NCI-H1417 treated with DMSO at 0.1 percent for 48 hours (cell line): Measurements from ENCODE around the gene PDE4DIP.
"Not testable (repeated sequence)": the region's sequence is repeated elsewhere in the genome, so short reads cannot be mapped to it uniquely, and the experiment has no call there.

Experiments used
- DNase-seq: peaks from one replicate; lab custom pipeline; 2025; lab: John Stamatoyannopoulos, UW

Gene PDE4DIP

GRCh38 chr1:148921047-148921446 lies 76.8 kb downstream of the PDE4DIP start:
- not testable (repeated sequence) for DNase-seq

GRCh38 chr1:148923798-148924197 lies 79.6 kb downstream of the PDE4DIP start:
- not testable (repeated sequence) for DNase-seq

GRCh38 chr1:148927645-148928044 lies 83.4 kb downstream of the PDE4DIP start:
- DNase-seq: not testable (repeated sequence)

- not testable (repeated sequence) for DNase-seq
Measured at GRCh38 chr1:148929253-148929652, 85.0 kb downstream of the PDE4DIP start.

- DNase-seq: not testable (repeated sequence)
Measured at GRCh38 chr1:148935381-148936002, 91.3 kb downstream of the PDE4DIP start.

GRCh38 chr1:148942906-148943305 lies 98.7 kb downstream of the PDE4DIP start:
- DNase-seq: not testable (repeated sequence)

GRCh38 chr1:148945130-148945529 lies 100.9 kb downstream of the PDE4DIP start:
- not testable (repeated sequence) for DNase-seq

- not testable (repeated sequence) for DNase-seq
Measured at GRCh38 chr1:148948768-148949167, 104.5 kb downstream of the PDE4DIP start.

- DNase-seq: not testable (repeated sequence)
Measured at GRCh38 chr1:148951336-148952227, 107.4 kb downstream of the PDE4DIP start.

GRCh38 chr1:148952253-148952937 lies 108.2 kb downstream of the PDE4DIP start:
- DNase-seq: not testable (repeated sequence)

- DNase-seq: not testable (repeated sequence)
Measured at GRCh38 chr1:148952938-148953616, 108.8 kb downstream of the PDE4DIP start.

- DNase-seq: not testable (repeated sequence)
Measured at GRCh38 chr1:148953730-148954129, 109.5 kb downstream of the PDE4DIP start.

GRCh38 chr1:148958343-148958742 lies 114.1 kb downstream of the PDE4DIP start:
- not testable (repeated sequence) for DNase-seq

- not testable (repeated sequence) for DNase-seq
Measured at GRCh38 chr1:148960212-148961000, 116.2 kb downstream of the PDE4DIP start.

GRCh38 chr1:148962127-148962857 lies 118.1 kb downstream of the PDE4DIP start:
- not testable (repeated sequence) for DNase-seq

GRCh38 chr1:148966084-148966483 lies 121.9 kb downstream of the PDE4DIP start:
- not testable (repeated sequence) for DNase-seq

GRCh38 chr1:148967580-148967979 lies 123.4 kb downstream of the PDE4DIP start:
- DNase-seq: not testable (repeated sequence)

GRCh38 chr1:148968682-148969081 lies 124.5 kb downstream of the PDE4DIP start:
- DNase-seq: not testable (repeated sequence)

- DNase-seq: not testable (repeated sequence)
Measured at GRCh38 chr1:148969126-148969525, 124.9 kb downstream of the PDE4DIP start.

- DNase-seq: not testable (repeated sequence)
Measured at GRCh38 chr1:148975453-148975852, 131.2 kb downstream of the PDE4DIP start.
